K562 (cell line): ENCODE results near the gene METTL25B. TPM values are rescaled to one million over a fixed set of nuclear protein-coding genes. Genes with fewer than 3 reads are reported as not detected.
A peak's percentile ranks its signal among the peaks of the same experiment; 100 is the strongest.

Source experiments
- ATF7 ChIP-seq: fragments of 450-650 bp; IDR thresholded peaks from 2 replicates; pipeline ENCODE4 v1.7.1; 2014; ENCODE audit warnings: mild to moderate bottlenecking, moderate library complexity
- CHD1 ChIP-seq: fragments of 200-600 bp; sonication (generic); IDR thresholded peaks from one replicate; pipeline ENCODE4 v1.6.1; 2012; ENCODE audit warnings: mild to moderate bottlenecking, moderate library complexity, low read length, inconsistent platforms
- MBD2 ChIP-seq: sonication (generic); IDR thresholded peaks from 2 replicates; pipeline ENCODE4 v1.6.1; 2016; ENCODE audit warnings: low read depth, borderline replicate concordance
- MED1 ChIP-seq: sonication (generic); formaldehyde crosslinking; IDR thresholded peaks from 2 replicates; pipeline ENCODE4 v1.8.1; 2023; ENCODE audit warnings: missing genetic modification reagents, borderline replicate concordance
- MEF2A ChIP-seq: IDR thresholded peaks from 2 replicates; pipeline ENCODE4 v1.6.1; 2011; ENCODE audit warnings: low read depth, mild to moderate bottlenecking, low read length, moderate library complexity; ENCODE audit not compliant: control insufficient read depth
- MYBL2 ChIP-seq, 2 experiments: fragments of 450-650 bp in 1 of 2; sonication (generic) in 1 of 2; formaldehyde crosslinking in 1 of 2; IDR thresholded peaks; 2 replicates each; pipeline versions ENCODE4 v1.6.1 to v1.8.1; 2017 to 2022; ENCODE audit warnings: borderline replicate concordance in 1 of 2, inconsistent platforms in 1 of 2, low read depth in 1 of 2, mild to moderate bottlenecking in 1 of 2, missing genetic modification reagents in 1 of 2, moderate library complexity in 1 of 2
- NFRKB ChIP-seq: fragments of 450-650 bp; IDR thresholded peaks from 2 replicates; pipeline ENCODE4 v1.6.1; 2016; ENCODE audit warnings: low read depth
- SMAD2 ChIP-seq: fragments of 150-350 bp; IDR thresholded peaks from 2 replicates; pipeline ENCODE4 v1.6.1; 2014; ENCODE audit warnings: low read depth, mild to moderate bottlenecking, low read length
- ZC3H4 ChIP-seq: sonication (generic); formaldehyde crosslinking; IDR thresholded peaks from 2 replicates; pipeline ENCODE4 v1.9.0; 2021; ENCODE audit warnings: missing genetic modification reagents, borderline replicate concordance
- ZNF436 ChIP-seq: fragments of 250-450, 450-650 bp; sonication (Bioruptor Pico); formaldehyde crosslinking; IDR thresholded peaks from 2 replicates; pipeline ENCODE4 v1.7.0; 2020; ENCODE audit warnings: mild to moderate bottlenecking
- ZNF57 ChIP-seq: fragments of 450-650 bp; formaldehyde crosslinking; IDR thresholded peaks from 2 replicates; pipeline ENCODE4 v1.4.0; 2020; ENCODE audit warnings: mild to moderate bottlenecking, moderate library complexity
- ZNF586 ChIP-seq: fragments of 450-650 bp; formaldehyde crosslinking; conservative IDR thresholded peaks from 2 replicates; pipeline ENCODE4 v1.4.0; 2020; ENCODE audit warnings: mild to moderate bottlenecking, moderate library complexity
- ZNF780A ChIP-seq: fragments of 250-450 bp; sonication (Bioruptor Pico); IDR thresholded peaks from 2 replicates; pipeline ENCODE4 v1.5.0; 2021; ENCODE audit warnings: mild to moderate bottlenecking
- ZNF785 ChIP-seq: fragments of 250-450 bp; sonication (Bioruptor Pico); IDR thresholded peaks from 2 replicates; pipeline ENCODE4 v1.4.0; 2020; ENCODE audit warnings: mild to moderate bottlenecking
- polyA plus RNA-seq, 8 experiments: library from polyadenylated mRNA; depleted of rRNA in 4 of 8; stranded (reverse) in 5 of 8; unstranded in 3 of 8; fragments of >200 nt; fragmentation: Nextera tagmentation in 2 of 8; fragmentation: Illumina TruSeq in 1 of 8; extraction: Ambion mirVana in 2 of 8; extraction: Trizol in 1 of 8; gene quantifications; 2 replicates each; pipeline versions ENCODE4 v1.2.1 to v1.2.3, GENCODE V29; 2011 to 2014; ENCODE audit warnings: inconsistent platforms in 1 of 8, missing spikeins in 1 of 8
- total RNA-seq, 7 experiments: library from RNA; depleted of rRNA in 6 of 7; stranded (reverse); fragments of >200 nt in 6 of 7; fragmentation: Illumina TruSeq in 2 of 7; extraction: Trizol in 2 of 7; gene quantifications; 2 replicates each; pipeline versions ENCODE4 v1.2.1 to v1.2.3, GENCODE V29; 2011 to 2021; ENCODE audit warnings: low replicate concordance in 1 of 7
- TF ChIP-seq, protein P1 (sequence below): IDR thresholded peaks from 3 replicates; pipeline ENCODE4 v1.6.1; 2011; ENCODE audit warnings: borderline replicate concordance, mild to moderate bottlenecking; ENCODE audit not compliant: insufficient read length, insufficient read depth
- TF ChIP-seq, protein P2 (sequence below): fragments of 450-650 bp; conservative IDR thresholded peaks from 2 replicates; pipeline ENCODE4 v1.6.1; 2016; ENCODE audit warnings: missing genetic modification characterization, low read depth, mild to moderate bottlenecking, control low read depth, missing compliant biosample characterization
- TF ChIP-seq, protein P3 (sequence below): fragments of 250-450 bp; sonication (Bioruptor Pico); IDR thresholded peaks from 2 replicates; pipeline ENCODE4 v1.4.0; 2020

Gene METTL25B
- total and polyA plus RNA-seq, 9 of the 15 experiments (the other 6 are each of a cell fraction or from before 2014, with no cell fraction given) = 7.7 to 48.3 (median 33.1) TPM

- TF ChIP-seq MYBL2 (IDR thresholded peaks at IDR 0.05; ENCODE audit: low read depth) (no peak), MYBL2 (CRISPR knock-in tag; IDR thresholded peaks at IDR 0.05; ENCODE audit: borderline replicate concordance) (no peak), MEF2A (no peak), ZNF57 (CRISPR knock-in tag) (no peak), ZC3H4 (CRISPR knock-in tag) (no peak), ZNF436 (CRISPR knock-in tag) (no peak), SMAD2 (no peak), ATF7 (peak; percentile 96), MBD2 (no peak), ZNF785 (no peak), ZNF586 (CRISPR knock-in tag) (no peak), MED1 (CRISPR knock-in tag) (no peak), ZNF780A (no peak), CHD1 (peak; percentile 55), NFRKB (no peak)
- TF ChIP-seq, protein P1, sequence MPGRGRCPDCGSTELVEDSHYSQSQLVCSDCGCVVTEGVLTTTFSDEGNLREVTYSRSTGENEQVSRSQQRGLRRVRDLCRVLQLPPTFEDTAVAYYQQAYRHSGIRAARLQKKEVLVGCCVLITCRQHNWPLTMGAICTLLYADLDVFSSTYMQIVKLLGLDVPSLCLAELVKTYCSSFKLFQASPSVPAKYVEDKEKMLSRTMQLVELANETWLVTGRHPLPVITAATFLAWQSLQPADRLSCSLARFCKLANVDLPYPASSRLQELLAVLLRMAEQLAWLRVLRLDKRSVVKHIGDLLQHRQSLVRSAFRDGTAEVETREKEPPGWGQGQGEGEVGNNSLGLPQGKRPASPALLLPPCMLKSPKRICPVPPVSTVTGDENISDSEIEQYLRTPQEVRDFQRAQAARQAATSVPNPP = no peak
- TF ChIP-seq, protein P2, sequence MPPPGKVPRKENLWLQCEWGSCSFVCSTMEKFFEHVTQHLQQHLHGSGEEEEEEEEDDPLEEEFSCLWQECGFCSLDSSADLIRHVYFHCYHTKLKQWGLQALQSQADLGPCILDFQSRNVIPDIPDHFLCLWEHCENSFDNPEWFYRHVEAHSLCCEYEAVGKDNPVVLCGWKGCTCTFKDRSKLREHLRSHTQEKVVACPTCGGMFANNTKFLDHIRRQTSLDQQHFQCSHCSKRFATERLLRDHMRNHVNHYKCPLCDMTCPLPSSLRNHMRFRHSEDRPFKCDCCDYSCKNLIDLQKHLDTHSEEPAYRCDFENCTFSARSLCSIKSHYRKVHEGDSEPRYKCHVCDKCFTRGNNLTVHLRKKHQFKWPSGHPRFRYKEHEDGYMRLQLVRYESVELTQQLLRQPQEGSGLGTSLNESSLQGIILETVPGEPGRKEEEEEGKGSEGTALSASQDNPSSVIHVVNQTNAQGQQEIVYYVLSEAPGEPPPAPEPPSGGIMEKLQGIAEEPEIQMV (tag) = no peak
- TF ChIP-seq, protein P3, sequence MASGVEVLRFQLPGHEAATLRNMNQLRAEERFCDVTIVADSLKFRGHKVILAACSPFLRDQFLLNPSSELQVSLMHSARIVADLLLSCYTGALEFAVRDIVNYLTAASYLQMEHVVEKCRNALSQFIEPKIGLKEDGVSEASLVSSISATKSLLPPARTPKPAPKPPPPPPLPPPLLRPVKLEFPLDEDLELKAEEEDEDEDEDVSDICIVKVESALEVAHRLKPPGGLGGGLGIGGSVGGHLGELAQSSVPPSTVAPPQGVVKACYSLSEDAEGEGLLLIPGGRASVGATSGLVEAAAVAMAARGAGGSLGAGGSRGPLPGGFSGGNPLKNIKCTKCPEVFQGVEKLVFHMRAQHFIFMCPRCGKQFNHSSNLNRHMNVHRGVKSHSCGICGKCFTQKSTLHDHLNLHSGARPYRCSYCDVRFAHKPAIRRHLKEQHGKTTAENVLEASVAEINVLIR (CRISPR knock-in tag) = peak; percentile 98
These were observed 562 bp downstream of the METTL25B start, which contains the start of gene ISG20L2 (continued) for GRCh38 chr1:156728599-156729462.
